ENCODE data around the gene FAM174A. TPM values are rescaled to one million over a fixed set of nuclear protein-coding genes. Genes with fewer than 3 reads are reported as not detected.

The FAM174A gene
- total RNA-seq, 4 donors from 2014 or later, result 17.4 to 29.5 (median 28.8) TPM

GRCh38 chr5:100520348-100520747 lies 14.8 kb upstream of the FAM174A start:
- Histone ChIP-seq H3K27me3 (no peaks in the 10 kb centered on the region), H3K4me3 (no peak overlapping the region), H3K27ac (replicated peaks in 1 of 4) (no peak overlapping the region), H3K9me3 (peaks cover 0 to 20% (median 5%) of the 10 kb centered on the region in 4 donors), H3K36me3 (no peaks in the 10 kb centered on the region), H3K4me1 (no peaks in the 10 kb centered on the region)
- no peak for DNase-seq (ENCODE audit: extremely low spot score)
- intact Hi-C loops (cut with DNase I), result no loop called here
- 86% methylated on average over 1 of the region's 1 CpG for WGBS
- no peak for TF ChIP-seq POLR2A (IDR thresholded peaks at IDR 0.05; ENCODE audit: low read depth)
- no peak for TF ChIP-seq EP300 (IDR thresholded peaks at IDR 0.05)
- no peak for TF ChIP-seq CTCF (IDR thresholded peaks at IDR 0.05)
- TF ChIP-seq POLR2AphosphoS5 (IDR thresholded peaks at IDR 0.05), result no peak

GRCh38 chr5:100537946-100538345 lies 2.8 kb downstream of the FAM174A start:
- DNase-seq (ENCODE audit: extremely low spot score), result no peak
- H3K4me1 ChIP-seq, result peaks cover 14 to 58% (median 51%) of the 10 kb centered on the region in 4 donors
- H3K36me3 ChIP-seq, result no peaks in the 10 kb centered on the region
- intact Hi-C loops (cut with DNase I), result no loop called here
- 87% methylated on average over 1 of the region's 1 CpG for WGBS
- no peaks in the 10 kb centered on the region for H3K27me3 ChIP-seq
- H3K27ac ChIP-seq (replicated peaks in 1 of 4), result no peak overlapping the region
- H3K4me3 ChIP-seq, result no peak overlapping the region
- no peaks in the 10 kb centered on the region for H3K9me3 ChIP-seq
- TF ChIP-seq POLR2AphosphoS5 (IDR thresholded peaks at IDR 0.05), result no peak
- no peak for TF ChIP-seq POLR2A (IDR thresholded peaks at IDR 0.05; ENCODE audit: low read depth)
- TF ChIP-seq EP300 (IDR thresholded peaks at IDR 0.05), result no peak
- TF ChIP-seq CTCF (IDR thresholded peaks at IDR 0.05), result no peak

- no peak for TF ChIP-seq CTCF (IDR thresholded peaks at IDR 0.05)
- TF ChIP-seq EP300 (IDR thresholded peaks at IDR 0.05), result no peak
- no peak for TF ChIP-seq POLR2A (IDR thresholded peaks at IDR 0.05; ENCODE audit: low read depth)
- no peak for TF ChIP-seq POLR2AphosphoS5 (IDR thresholded peaks at IDR 0.05)
- no peak for DNase-seq (ENCODE audit: extremely low spot score)
- H3K9me3 ChIP-seq, result no peaks in the 10 kb centered on the region
- no peaks in the 10 kb centered on the region for H3K36me3 ChIP-seq
- no peak overlapping the region for H3K4me3 ChIP-seq
- intact Hi-C loops (cut with DNase I), result no loop called here
- 97% methylated on average over 3 of the region's 3 CpGs for WGBS
- H3K27me3 ChIP-seq, result no peaks in the 10 kb centered on the region
- peaks cover 14 to 55% (median 48%) of the 10 kb centered on the region in 4 donors for H3K4me1 ChIP-seq
- no peak overlapping the region for H3K27ac ChIP-seq (replicated peaks in 1 of 4)
Observed at GRCh38 chr5:100539519-100539918, 4.3 kb downstream of the FAM174A start.

- no peak overlapping the region for H3K27ac ChIP-seq (replicated peaks in 1 of 4)
- H3K4me3 ChIP-seq, result no peak overlapping the region
- peaks cover 5 to 37% (median 30%) of the 10 kb centered on the region in 4 donors for H3K4me1 ChIP-seq
- H3K27me3 ChIP-seq, result no peaks in the 10 kb centered on the region
- H3K36me3 ChIP-seq, result no peaks in the 10 kb centered on the region
- 69% methylated on average over 1 of the region's 1 CpG for WGBS
- no peak for DNase-seq (ENCODE audit: extremely low spot score)
- H3K9me3 ChIP-seq, result no peaks in the 10 kb centered on the region
- intact Hi-C loops (cut with DNase I), result no loop called here
- TF ChIP-seq POLR2A (IDR thresholded peaks at IDR 0.05; ENCODE audit: low read depth) (no peak), CTCF (IDR thresholded peaks at IDR 0.05) (no peak), POLR2AphosphoS5 (IDR thresholded peaks at IDR 0.05) (no peak), EP300 (IDR thresholded peaks at IDR 0.05) (no peak)
Observed at GRCh38 chr5:100542086-100542485, 6.9 kb downstream of the FAM174A start.

- Histone ChIP-seq H3K9me3 (no peaks in the 10 kb centered on the region), H3K27ac (replicated peaks in 1 of 4) (no peak overlapping the region), H3K27me3 (no peaks in the 10 kb centered on the region), H3K4me3 (no peak overlapping the region), H3K36me3 (no peaks in the 10 kb centered on the region), H3K4me1 (peaks cover 0 to 17% (median 7%) of the 10 kb centered on the region in 4 donors)
- DNase-seq (ENCODE audit: extremely low spot score), result no peak
- intact Hi-C loops (cut with DNase I), result no loop called here
- no peak for TF ChIP-seq POLR2A (IDR thresholded peaks at IDR 0.05; ENCODE audit: low read depth)
- no peak for TF ChIP-seq CTCF (IDR thresholded peaks at IDR 0.05)
- TF ChIP-seq POLR2AphosphoS5 (IDR thresholded peaks at IDR 0.05), result no peak
- TF ChIP-seq EP300 (IDR thresholded peaks at IDR 0.05), result no peak
- 100% methylated on average over 1 of the region's 1 CpG for WGBS
Observed at GRCh38 chr5:100546001-100546400, 10.8 kb downstream of the FAM174A start.
